ENCODE results near the gene C6orf136.

The C6orf136 gene

DNA sequence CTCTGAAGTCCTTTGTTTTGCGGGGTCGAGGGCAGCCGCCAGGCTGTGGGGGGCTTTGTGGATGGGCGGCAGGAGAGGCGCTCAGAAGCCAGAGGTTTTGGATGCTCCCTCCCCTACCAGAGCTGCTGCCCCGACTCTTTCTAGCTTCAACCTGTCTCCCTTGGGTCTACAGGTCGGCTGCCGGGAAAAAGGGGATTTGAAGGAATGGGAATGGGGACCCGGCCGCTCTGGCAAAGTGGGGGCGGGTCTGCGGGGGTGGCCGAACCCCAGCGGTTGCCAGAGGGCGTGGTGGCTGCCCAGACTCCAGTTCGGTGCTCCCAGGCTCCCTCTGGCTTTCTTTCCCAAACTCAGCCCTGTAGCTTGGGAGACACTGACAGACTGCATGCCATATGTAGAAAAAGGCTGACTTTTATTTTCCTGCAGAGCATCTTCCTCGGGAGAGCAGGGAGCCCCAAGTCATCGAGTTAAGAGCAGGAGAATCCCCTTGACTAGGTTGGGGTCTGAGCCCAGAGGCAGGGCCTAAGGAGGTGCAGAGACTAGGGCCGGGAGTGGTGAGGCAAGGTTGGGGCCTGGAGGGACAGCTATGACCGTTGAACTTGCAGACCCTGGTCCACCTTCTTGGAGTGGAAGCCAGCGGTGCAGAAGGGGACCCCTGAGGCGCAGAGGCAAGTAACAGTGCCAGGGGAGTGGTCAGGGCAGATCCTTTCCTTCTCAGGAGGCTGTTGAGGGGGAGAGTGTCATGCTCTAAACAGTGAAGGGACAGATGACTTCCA, 40.9 kb downstream of the C6orf136 start:
- DNase-seq: peak; percentile 14

DNA sequence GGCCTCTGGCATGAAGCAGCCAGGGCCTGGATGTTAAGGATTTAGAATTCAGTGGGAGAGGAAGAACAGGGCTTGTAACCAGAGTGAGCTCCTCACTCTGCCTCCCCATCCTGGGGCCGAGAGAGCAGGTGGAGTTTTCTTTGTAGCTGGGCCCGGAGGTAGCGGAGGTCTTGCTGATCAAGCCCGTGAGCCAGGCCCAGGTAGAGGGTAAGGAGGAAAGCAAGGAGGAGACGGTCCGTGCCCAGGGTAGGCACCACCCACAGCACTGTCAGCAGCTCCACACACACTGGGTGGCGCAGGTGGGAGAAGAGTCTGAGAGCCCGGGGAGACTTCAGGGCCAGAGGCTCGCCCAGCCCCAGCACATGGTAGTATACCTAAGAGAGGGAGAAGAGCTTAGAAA, 41.6 kb downstream of the C6orf136 start:
- DNase-seq: no peak

GRCh38 chr6:30689022-30689865, 42.3 kb downstream of the C6orf136 start:
- no peak for DNase-seq

GRCh38 chr6:30689985-30690384, 43.1 kb downstream of the C6orf136 start:
- DNase-seq: no peak

DNA sequence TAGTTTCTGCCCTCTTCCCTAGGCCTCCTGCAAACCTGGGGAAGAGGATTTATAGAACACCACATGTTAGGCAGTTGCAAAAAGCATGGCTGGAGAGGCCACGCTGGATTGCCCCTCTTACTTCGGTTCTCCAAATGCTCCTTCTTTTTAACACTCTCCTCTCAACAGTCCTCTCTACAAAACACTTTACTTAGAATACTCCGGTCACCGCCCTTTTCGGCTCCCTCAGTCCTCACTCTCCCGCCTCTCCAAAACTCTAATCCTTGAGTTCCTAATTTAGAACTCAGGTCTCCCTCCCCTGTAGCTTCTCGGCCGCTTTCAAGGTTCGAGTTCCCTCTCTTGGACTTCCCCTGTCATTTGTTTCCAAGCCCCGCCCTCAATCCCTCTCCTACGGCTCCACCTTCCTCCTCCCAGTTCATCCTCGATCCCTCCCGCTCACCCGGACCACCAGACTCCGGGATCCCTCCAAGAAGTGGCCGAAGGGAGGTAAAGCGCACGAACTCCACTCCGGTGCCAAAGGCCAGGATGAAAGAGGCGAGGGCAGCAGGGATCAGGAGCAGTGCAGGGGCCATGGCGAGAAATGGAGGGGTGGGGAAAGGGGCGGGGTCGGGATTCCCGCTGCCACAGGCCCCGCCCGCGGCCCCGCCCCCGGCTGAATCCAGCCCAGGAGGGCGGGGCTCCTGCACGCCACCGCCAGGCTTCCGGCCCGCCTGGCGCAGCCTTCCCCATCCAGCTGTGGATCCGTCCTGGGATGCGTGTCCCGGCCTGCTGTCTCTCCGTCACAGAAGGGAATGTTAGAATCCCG, 43.7 kb downstream of the C6orf136 start, which contains the start of gene NRM:
Gene NRM, minus strand, starts transcription at position 582 of the 805 bp plus-strand sequence. Its CDS starts 10 bp downstream, at position 572.
- DNase-seq: peak; percentile 82

- no peak for DNase-seq
Measured at GRCh38 chr6:30691208-30691847, 44.4 kb downstream of the C6orf136 start.

DNA sequence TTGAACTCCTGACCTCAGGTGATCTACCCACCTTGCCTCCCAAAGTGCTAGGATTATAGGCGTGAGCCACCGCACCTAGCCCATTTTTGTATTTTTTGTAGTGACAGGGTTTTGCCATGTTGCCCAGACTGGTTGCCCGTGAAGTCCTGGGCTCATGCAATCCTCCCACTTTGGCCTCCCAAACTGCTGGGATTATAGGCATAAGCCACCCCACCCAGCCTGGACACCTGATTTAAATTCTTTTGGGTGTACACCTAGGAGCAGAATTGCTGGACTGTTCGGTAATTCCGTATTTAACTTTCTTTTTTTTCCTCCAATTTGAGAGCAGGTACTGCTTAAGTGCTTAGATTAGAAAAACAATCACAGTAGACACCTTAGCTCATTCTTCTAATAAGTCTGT, 49.5 kb downstream of the C6orf136 start:
- no peak for DNase-seq

- no peak for DNase-seq
Measured at GRCh38 chr6:30700340-30700739, 53.4 kb downstream of the C6orf136 start.
